Motor neuron (in vitro differentiated cells): Measurements from ENCODE around the gene H19. TPM values are rescaled to one million over a fixed set of nuclear protein-coding genes. Genes with fewer than 3 reads are reported as not detected.

ENCODE experiments used
- ATAC-seq, 8 experiments: fragments of 200-7000 bp; cut with Tn5 transposase; replicated peaks in 6 of 8; 2 replicates each; pipeline ENCODE4 v1.8.0; 2021; ENCODE audit warnings: mild to moderate bottlenecking in 8 of 8, moderate library complexity in 8 of 8
- H3K27ac ChIP-seq, 2 donors: fragments of 250-450 bp; sonication (Bioruptor Pico); 2 replicates each; pipeline ENCODE4 v1.9.0; 2021; ENCODE audit warnings: antibody characterized with exemption in 2 of 2, mild to moderate bottlenecking in 2 of 2, moderate library complexity in 1 of 2
- H3K4me1 ChIP-seq, 2 donors: fragments of 250-450 bp; sonication (Bioruptor Pico); replicated peaks in 1 of 2; 2 replicates each; pipeline ENCODE4 v1.6.1; 2021; ENCODE audit warnings: antibody characterized with exemption in 2 of 2, mild to moderate bottlenecking in 2 of 2, moderate library complexity in 1 of 2
- H3K4me3 ChIP-seq, 5 donors: fragments of 250-450 bp; sonication (Bioruptor Pico); 2 replicates each; pipeline ENCODE4 v1.9.0; 2021; ENCODE audit warnings: antibody characterized with exemption in 5 of 5, mild to moderate bottlenecking in 5 of 5, moderate library complexity in 4 of 5
- WGBS, 10 experiments: fragments of 450-650 bp; shearing (Covaris generic); methylation state at CpG; one replicate each; pipeline ENCODE4 v1.0.0; 2022; 5-methylcytosine and 5-hydroxymethylcytosine counted together
- in situ Hi-C, 9 experiments: fragments of 400-800 bp; cut with MboI; loops; one replicate each; pipeline ENCODE4 v1.15.0; 2021; ENCODE audit warnings: low sequenced_read_pairs in 9 of 9, low pct_unique_long_range_greater_than_20kb in 2 of 9; ENCODE audit not compliant: unreplicated experiment in 9 of 9
- total RNA-seq, 8 experiments: library from RNA; unstranded; fragments of 300-600 nt; gene quantifications; 2 replicates each; pipeline versions ENCODE4 v1.2.3 to v1.2.4, GENCODE V29; 2022

The H19 gene
- total RNA-seq: 100 to 1,000 TPM in 2 of 8 experiments, 10 to 100 TPM in 4, 1 to 10 TPM in 2; 4.3 to 583 (median 16.5) TPM

DNA sequence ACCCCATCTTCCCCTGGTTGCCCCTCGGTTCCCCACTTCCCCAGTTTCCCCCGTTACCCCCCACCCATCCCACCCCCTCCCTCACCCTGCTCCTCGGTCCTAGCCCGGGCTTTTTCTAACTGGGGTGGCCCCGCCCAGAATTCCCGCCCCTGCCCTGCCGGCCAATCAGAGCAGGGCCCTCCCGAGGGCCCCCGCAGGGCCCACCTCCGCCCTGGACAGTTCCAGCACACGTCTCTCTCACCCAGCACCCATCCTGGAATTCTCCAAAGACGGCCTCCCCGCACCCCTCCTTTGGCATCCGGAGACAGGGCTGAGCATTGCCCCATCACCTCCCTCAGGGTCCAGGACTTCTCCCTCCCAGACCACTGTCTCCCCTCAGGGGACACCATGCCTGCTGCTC, at the start of gene H19:
TSS of gene H19 (minus strand) at position 88 of the 400 bp plus-strand sequence.
- WGBS, 10 experiments: no CpG with 5 or more reads among the region's 14 CpGs
- peak; percentile 34 to 75 (median 42) for ATAC-seq
- Histone ChIP-seq H3K4me1 (no peaks in the 10 kb centered on the region), H3K4me3 (no peak within 1 kb of the TSS), H3K27ac (no peak within 1 kb of the TSS)
- in situ Hi-C loops: no loop called here

DNA sequence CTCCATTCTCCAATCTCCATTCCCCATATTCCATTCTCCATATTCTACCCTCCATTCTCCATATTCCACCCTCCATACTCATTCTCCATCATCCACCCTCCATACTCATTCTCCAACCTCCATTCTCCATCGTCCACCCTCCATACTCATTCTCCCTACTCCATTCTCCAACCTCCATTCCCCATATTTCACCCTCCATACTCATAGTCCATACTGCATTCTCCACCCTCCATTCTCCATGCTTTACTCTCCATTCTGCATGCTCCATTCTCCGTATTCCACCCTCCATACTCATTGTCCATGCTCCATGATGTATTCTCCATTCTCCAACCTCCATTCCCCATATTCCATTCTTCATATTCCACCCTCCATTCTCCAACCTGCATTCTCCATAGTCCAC, 44.3 kb upstream of the H19 start:
- in situ Hi-C loops: no loop called here
- H3K4me3 ChIP-seq: no peak overlapping the region
- H3K4me1 ChIP-seq: no peaks in the 10 kb centered on the region
- H3K27ac ChIP-seq: no peak overlapping the region
- ATAC-seq: no peak
- 0 to 57% (median 37%) methylated on average over 1 to 2 of the region's 2 CpGs; no CpG with 5 or more reads in 1 of the 10 experiments for WGBS, 10 experiments

DNA sequence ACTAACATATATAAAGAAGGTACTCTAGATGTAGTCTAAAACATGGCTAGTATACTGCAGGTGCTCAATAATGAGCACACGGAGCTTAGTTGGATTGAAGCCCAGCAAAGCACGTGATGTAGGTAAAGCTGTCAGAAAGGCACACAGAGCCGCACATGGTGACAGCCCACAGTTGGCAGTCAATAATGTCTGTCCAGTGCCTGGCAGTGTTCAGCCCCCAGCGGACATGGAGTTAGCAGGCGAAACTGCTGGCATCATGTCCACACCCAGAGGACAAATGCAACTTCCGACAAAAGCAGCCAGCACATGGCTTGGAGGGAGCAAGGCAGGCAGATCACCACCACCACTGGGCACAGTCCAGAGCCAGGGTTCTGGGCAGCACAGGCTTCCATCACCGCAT, 43.5 kb upstream of the H19 start:
- Histone ChIP-seq H3K4me3 (no peak overlapping the region), H3K27ac (no peak overlapping the region), H3K4me1 (no peaks in the 10 kb centered on the region)
- WGBS, 10 experiments: no CpG with 5 or more reads among the region's 7 CpGs
- no peak for ATAC-seq
- in situ Hi-C loops: no loop called here

DNA sequence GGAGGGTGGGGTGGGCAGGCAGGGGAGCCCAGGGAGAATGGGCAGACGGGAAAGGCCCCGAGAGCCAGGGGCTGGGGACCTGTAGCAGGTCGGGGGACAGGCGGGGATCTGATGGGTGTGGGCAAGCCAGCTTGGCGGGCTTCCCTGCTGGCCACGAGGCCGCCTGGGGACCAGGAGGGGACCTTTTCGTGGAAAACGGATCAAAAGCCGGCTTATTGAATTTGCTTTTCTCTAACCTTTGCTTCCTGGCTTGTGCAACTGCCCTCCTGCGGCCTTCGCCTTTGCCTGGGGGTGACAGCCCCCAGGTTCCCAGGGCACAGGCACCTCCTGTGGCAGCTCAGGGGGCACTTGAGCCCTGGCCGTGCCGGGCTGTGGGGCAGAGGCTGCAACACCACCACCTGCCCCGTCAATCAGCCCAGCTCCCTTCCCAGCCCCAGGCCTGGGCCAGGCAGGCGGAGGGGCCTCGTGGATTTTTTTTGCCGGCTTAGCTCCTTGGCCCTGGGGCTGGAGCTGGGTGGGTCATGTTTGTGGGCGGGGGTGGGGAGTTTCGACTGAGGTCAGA, 41.6 kb upstream of the H19 start:
- no CpG with 5 or more reads among the region's 20 CpGs for WGBS, 10 experiments
- no peak for ATAC-seq
- no peak overlapping the region for H3K4me3 ChIP-seq
- H3K27ac ChIP-seq: no peak overlapping the region
- in situ Hi-C loops: no loop called here
- H3K4me1 ChIP-seq: no peaks in the 10 kb centered on the region

DNA sequence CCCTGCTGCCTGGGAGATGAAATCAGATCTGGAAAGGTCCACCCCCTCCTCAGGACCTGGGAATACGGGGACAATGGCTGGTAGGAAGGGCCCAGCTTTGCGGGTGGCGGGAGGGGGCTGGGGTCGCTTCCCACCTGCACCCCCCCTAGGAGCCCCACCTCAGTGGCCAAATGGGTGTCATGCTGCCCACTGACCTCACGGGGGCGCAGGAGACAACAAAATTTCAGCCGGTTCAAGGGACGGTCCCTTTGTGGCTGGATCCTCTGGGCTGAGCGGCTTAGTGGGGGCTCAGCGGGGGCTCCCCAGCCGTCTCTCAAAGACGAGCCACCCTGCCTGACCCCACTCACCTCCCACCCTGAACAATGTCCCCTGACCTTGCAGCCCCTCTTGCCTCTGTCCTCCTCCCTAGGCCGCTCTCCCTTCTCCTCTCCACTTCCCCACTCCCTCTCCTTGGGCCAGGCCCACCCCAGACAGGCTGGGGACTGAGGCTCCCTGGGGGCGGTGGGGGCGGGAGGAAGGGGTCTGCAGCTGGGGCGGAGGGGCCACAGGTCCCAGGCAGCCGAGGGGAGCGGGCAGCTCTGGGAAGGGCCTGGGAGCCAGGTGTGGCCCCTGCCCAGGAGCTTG, 39.3 kb upstream of the H19 start:
- in situ Hi-C loops: no loop called here
- ATAC-seq: peak; percentile 55 to 77 (median 65)
- no peaks in the 10 kb centered on the region for H3K4me1 ChIP-seq
- no peak overlapping the region for H3K27ac ChIP-seq
- no CpG with 5 or more reads among the region's 18 CpGs for WGBS, 10 experiments
- no peak overlapping the region for H3K4me3 ChIP-seq

DNA sequence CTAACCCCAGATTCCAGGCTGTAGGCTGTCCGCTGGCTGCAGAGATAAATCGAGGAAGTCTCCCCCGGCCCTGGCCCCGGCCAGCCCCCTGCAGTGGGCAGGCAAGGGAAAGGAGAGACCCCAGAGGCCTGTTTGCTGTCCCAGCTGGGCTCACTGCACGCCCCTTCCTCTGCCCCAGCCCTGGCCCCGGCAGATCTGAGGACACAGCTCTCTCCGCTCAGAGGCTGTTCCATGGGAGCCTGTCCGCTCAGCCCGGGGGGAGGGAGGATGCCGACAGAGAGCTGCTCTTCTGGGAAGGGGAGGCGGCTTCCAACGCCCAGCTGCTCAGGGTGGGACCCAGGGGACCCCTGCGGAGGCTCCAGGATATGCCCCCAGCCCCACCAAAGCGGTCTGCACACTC, 37.7 kb upstream of the H19 start:
- no peak overlapping the region for H3K27ac ChIP-seq
- in situ Hi-C loops: no loop called here
- WGBS, 10 experiments: no CpG with 5 or more reads among the region's 14 CpGs
- H3K4me1 ChIP-seq: no peaks in the 10 kb centered on the region
- peak in 5 of 8 experiments; percentile 6 to 66 (median 58) for ATAC-seq
- H3K4me3 ChIP-seq: no peak overlapping the region

DNA sequence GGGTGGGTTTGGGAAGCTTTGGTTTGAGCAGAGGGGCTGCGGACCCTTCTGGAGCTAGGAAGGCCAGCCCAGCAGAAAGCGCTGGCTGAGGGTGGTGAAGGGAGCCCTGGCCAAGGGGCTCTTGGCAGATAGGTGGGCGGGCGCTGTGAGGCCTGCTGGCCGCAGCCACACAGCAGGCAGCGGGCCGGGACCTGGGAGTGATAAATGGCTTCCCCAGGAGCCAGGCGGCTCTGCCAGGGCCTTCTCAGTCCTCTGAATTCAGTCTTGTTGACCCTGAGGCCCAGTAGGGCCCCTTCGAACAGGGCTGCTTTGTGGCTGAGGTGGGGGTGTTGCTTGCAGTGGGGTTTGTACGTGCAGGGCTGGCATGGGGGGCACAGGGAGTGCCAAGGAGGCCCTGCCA, 33.4 kb upstream of the H19 start:
- no CpG with 5 or more reads among the region's 10 CpGs for WGBS, 10 experiments
- Histone ChIP-seq H3K27ac (no peak overlapping the region), H3K4me3 (no peak overlapping the region), H3K4me1 (no peaks in the 10 kb centered on the region)
- in situ Hi-C loops: no loop called here
- peak in 5 of 8 experiments; percentile 34 to 85 (median 58) for ATAC-seq

DNA sequence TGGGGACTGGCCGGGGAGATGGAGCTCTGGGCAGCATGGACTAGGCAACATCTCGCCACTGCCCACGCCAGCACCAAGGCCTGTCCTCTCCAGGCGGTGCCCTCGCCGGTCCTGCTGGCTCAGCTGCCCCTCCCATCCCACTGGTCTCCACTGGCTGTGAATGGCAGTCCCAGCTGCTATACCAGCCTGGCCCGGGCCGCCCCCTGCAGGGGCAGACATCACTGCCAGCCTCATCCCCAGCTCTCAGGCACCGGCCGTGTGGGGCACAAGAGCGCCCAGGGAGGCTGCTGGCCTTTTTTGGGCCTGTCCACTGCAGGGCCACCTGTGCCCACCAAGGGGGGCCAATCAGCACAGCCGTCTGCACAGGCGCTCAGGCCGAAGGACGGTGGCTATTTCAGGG, 30.1 kb upstream of the H19 start:
- ATAC-seq: peak in 4 of 8 experiments; percentile 34 to 56 (median 40)
- no peaks in the 10 kb centered on the region for H3K4me1 ChIP-seq
- WGBS, 10 experiments: no CpG with 5 or more reads among the region's 15 CpGs
- no peak overlapping the region for H3K27ac ChIP-seq
- in situ Hi-C loops: no loop called here
- H3K4me3 ChIP-seq: no peak overlapping the region

DNA sequence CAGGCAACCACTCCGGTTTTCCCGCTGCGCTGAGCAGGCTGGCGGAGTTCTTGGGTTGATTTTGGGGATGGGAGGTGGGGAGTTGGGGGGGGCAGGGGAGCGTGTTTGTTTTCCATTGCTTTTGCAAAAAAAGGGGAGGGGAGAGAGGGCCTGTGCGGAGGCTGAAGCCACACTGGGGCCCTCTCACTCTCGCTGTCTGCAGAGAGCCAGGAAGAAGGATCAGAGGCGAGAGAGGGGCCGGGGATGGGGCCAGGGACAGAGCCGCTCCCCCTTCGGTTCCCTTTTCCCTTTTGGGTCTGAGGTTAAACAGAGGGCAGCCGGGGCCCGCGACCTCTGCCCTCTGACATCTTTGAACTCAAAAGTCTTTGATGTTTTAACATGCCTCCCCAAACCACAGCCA, 17.4 kb upstream of the H19 start:
- Histone ChIP-seq H3K4me3 (no peak overlapping the region), H3K4me1 (no peaks in the 10 kb centered on the region), H3K27ac (no peak overlapping the region)
- in situ Hi-C loops: no loop called here
- ATAC-seq: peak in 5 of 8 experiments; percentile 43 to 62 (median 54)
- no CpG with 5 or more reads among the region's 14 CpGs for WGBS, 10 experiments

DNA sequence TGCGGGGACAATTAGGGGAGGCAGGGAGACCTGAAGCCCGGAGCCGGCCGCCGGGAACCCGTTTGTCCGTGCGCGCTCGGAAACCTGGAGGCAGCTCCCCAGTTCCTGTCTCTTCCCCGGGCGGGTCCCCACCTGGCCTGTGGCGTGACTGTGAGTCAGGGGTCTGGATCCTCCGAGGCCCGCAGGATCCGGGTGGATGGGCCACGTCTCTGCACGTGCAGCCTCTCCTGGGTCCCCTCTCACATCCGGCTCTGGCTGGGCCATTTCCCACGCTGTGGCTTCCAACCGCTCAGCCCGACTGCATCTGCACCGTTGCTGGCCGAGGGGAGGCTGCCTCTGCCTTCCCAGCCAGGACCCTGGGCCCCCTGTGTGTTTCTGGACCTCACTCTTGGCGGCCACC, 14.8 kb upstream of the H19 start:
- ATAC-seq: no peak
- H3K4me3 ChIP-seq: no peak overlapping the region
- no peaks in the 10 kb centered on the region for H3K4me1 ChIP-seq
- in situ Hi-C loops: no loop called here
- H3K27ac ChIP-seq: no peak overlapping the region
- no CpG with 5 or more reads among the region's 25 CpGs for WGBS, 10 experiments

DNA sequence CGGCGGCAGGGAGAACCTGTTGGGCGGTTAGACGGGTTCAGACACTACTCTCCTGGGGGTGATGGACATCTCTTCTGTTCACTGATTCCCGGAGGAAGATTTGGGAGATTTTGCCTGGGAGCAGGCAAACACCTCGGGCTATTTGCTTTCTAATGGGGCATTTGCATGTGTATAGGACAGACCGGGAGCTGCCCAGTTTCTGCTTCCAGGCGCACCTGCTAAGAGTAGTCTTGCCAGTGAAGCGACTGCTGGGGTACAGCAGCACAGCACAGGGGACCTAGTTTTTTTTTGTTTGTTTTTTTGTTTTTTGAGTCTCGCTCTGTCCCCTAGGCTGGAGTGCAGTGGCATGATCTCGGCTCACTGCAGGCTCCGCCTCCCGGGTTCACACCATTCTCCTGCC, 6.8 kb upstream of the H19 start:
- no peak for ATAC-seq
- Histone ChIP-seq H3K27ac (no peak overlapping the region), H3K4me3 (no peak overlapping the region), H3K4me1 (no peaks in the 10 kb centered on the region)
- in situ Hi-C loops: no loop called here
- WGBS, 10 experiments: no CpG with 5 or more reads among the region's 13 CpGs

DNA sequence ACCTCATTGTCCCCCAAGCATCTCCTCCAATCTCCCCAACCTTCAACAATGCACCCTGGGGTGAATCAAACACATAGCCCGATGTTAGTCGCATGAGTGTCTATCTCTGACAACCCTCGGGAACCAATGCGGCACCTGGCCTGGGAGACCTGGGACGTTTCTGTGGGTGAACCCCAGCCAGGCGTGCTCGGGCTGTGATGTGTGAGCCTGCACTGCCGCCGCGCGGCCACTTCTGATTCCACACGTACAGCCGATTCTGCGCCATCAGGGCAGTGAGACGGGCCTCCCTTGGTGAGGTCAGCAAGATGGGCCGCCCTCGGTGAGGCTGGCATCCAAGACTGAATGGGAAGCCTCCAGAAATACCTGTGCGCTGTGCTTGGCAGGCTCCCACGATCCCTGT, 5.2 kb upstream of the H19 start:
- Histone ChIP-seq H3K4me1 (no peaks in the 10 kb centered on the region), H3K4me3 (no peak overlapping the region), H3K27ac (no peak overlapping the region)
- ATAC-seq: peak in 3 of 8 experiments; percentile 43 to 69 (median 60)
- in situ Hi-C loops: no loop called here
- no CpG with 5 or more reads among the region's 19 CpGs for WGBS, 10 experiments

DNA sequence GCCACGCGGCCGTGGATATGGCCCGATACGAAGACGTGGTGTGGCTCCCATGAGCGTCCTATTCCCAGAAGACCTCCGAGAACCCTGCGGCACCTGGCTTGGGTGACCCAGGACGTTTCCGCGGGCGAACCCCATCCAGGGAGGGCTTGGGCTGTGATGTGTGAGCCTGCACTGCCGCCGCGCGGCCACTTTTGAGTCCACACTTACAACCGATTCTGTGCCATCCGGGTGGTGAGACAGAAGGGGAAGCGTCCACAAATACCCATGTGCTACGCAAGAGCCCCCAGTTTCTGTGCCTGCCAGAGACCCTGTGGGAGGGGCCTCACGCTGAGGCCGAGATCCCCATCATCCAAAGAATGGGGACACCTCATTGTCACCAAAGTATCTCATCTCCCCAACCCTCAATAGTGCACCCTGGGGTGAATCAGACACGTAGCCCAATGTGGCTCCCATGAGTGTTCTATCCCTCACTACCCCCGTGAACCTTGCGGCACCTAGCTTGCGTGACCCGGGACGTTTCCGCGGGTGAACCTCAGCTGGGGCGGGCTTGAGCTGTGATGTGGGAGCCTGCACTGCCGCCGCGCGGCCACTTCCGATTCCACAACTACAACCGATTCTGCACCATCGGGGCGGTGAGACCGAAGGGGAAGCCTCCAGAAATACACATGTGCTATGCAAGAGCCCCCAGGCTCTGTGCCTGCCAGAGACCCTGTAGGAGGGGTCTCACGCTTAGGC, 4.6 kb upstream of the H19 start:
- in situ Hi-C loops: no loop called here
- H3K4me3 ChIP-seq: no peak overlapping the region
- WGBS, 10 experiments: no CpG with 5 or more reads among the region's 42 CpGs
- ATAC-seq: peak in 5 of 8 experiments; percentile 28 to 51 (median 32)
- no peaks in the 10 kb centered on the region for H3K4me1 ChIP-seq
- H3K27ac ChIP-seq: no peak overlapping the region

DNA sequence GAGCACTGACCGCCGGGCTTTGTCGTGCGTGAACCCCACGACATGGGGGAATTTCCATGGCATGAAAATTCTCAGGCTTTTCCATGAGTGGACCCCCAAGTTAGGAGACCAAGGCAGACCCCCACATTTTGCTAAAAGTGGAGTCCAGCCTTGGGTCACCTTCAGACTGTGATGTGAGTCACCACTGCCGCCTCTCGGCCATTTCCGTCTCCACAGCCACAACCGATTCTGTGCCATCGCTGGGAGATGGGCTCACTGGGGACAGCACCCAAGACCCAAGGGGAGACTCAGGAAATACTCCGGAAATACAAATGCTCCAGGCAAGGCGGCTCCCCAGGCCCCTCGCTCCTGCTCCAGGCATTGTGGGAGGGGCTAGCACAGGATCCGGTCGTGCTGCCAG, 1.2 kb upstream of the H19 start:
- no peak overlapping the region for H3K4me3 ChIP-seq
- no CpG with 5 or more reads among the region's 15 CpGs for WGBS, 10 experiments
- in situ Hi-C loops: no loop called here
- peak in 1 of 8 experiments; percentile 16 for ATAC-seq
- no peak overlapping the region for H3K27ac ChIP-seq
- no peaks in the 10 kb centered on the region for H3K4me1 ChIP-seq
